Measurements from ENCODE around the gene ARMH1.

- TF ChIP-seq EZH2 (IDR thresholded peaks at IDR 0.05; ENCODE audit: insufficient read depth, poor library complexity, severe bottlenecking) (no peak), EZH2phosphoT487 (IDR thresholded peaks at IDR 0.05; ENCODE audit: insufficient read depth, low read depth) (no peak)
Observed at GRCh38 chr1:44641126-44642102, 33.1 kb upstream of the ARMH1 start.
